ENCODE measurements around the gene ANKRD42. TPM values are rescaled to one million over a fixed set of nuclear protein-coding genes. Genes with fewer than 3 reads are reported as not detected.
"Not testable (repeated sequence)": the region's sequence is repeated elsewhere in the genome, so short reads cannot be mapped to it uniquely, and the experiment has no call there.

ANKRD42 gene
- total RNA-seq, 2 donors from 2014 or later = 7.7 to 8.0 TPM

GRCh38 chr11:83206221-83206620, 12.7 kb downstream of the ANKRD42 start:
- Histone ChIP-seq H3K4me1 (no peaks in the 10 kb centered on the region), H3K9me3 (no peaks in the 10 kb centered on the region), H3K4me3 (no peak overlapping the region), H3K27me3 (no peaks in the 10 kb centered on the region), H3K27ac (no peak overlapping the region), H3K36me3 (peaks cover 15% of the 10 kb centered on the region)
- no peak for TF ChIP-seq CTCF (IDR thresholded peaks at IDR 0.05)
- no peak for DNase-seq (ENCODE audit: low spot score)

GRCh38 chr11:83206771-83207382, 13.4 kb downstream of the ANKRD42 start:
- not testable (repeated sequence) for H3K4me3 ChIP-seq; H3K27me3 ChIP-seq; DNase-seq (ENCODE audit: low spot score); H3K27ac ChIP-seq; H3K9me3 ChIP-seq; H3K4me1 ChIP-seq
- H3K36me3 ChIP-seq = peaks cover 20% of the 10 kb centered on the region

GRCh38 chr11:83219095-83219494, 25.6 kb downstream of the ANKRD42 start:
- H3K4me1 ChIP-seq = no peaks in the 10 kb centered on the region
- no peak overlapping the region for H3K27ac ChIP-seq
- H3K9me3 ChIP-seq = no peaks in the 10 kb centered on the region
- no peak overlapping the region for H3K4me3 ChIP-seq
- no peak for DNase-seq (ENCODE audit: low spot score)
- no peaks in the 10 kb centered on the region for H3K27me3 ChIP-seq
- peak in 1 of 2 donors; percentile 36 for TF ChIP-seq CTCF (IDR thresholded peaks at IDR 0.05)
- no peaks in the 10 kb centered on the region for H3K36me3 ChIP-seq

GRCh38 chr11:83220260-83220659, 26.7 kb downstream of the ANKRD42 start:
- TF ChIP-seq CTCF (IDR thresholded peaks at IDR 0.05) = no peak
- Histone ChIP-seq H3K4me3 (no peak overlapping the region), H3K36me3 (no peaks in the 10 kb centered on the region), H3K9me3 (no peaks in the 10 kb centered on the region), H3K27ac (no peak overlapping the region), H3K27me3 (no peaks in the 10 kb centered on the region), H3K4me1 (no peaks in the 10 kb centered on the region)
- DNase-seq (ENCODE audit: low spot score) = no peak

- no peaks in the 10 kb centered on the region for H3K4me1 ChIP-seq
- H3K27ac ChIP-seq = no peak overlapping the region
- no peak for DNase-seq (ENCODE audit: low spot score)
- H3K4me3 ChIP-seq = no peak overlapping the region
- no peak for TF ChIP-seq CTCF (IDR thresholded peaks at IDR 0.05)
- H3K36me3 ChIP-seq = no peaks in the 10 kb centered on the region
- H3K9me3 ChIP-seq = no peaks in the 10 kb centered on the region
- no peaks in the 10 kb centered on the region for H3K27me3 ChIP-seq
Observed at GRCh38 chr11:83221694-83222093, 28.2 kb downstream of the ANKRD42 start.

GRCh38 chr11:83222499-83222898, 29.0 kb downstream of the ANKRD42 start:
- H3K27ac ChIP-seq = no peak overlapping the region
- no peaks in the 10 kb centered on the region for H3K36me3 ChIP-seq
- no peak for TF ChIP-seq CTCF (IDR thresholded peaks at IDR 0.05)
- no peak overlapping the region for H3K4me3 ChIP-seq
- H3K4me1 ChIP-seq = no peaks in the 10 kb centered on the region
- DNase-seq (ENCODE audit: low spot score) = no peak
- H3K9me3 ChIP-seq = no peaks in the 10 kb centered on the region
- no peaks in the 10 kb centered on the region for H3K27me3 ChIP-seq
